HepG2 (cell line): ENCODE measurements around the gene EVA1A. TPM values are rescaled to one million over a fixed set of nuclear protein-coding genes. Genes with fewer than 3 reads are reported as not detected.

Experiments used
- BORCS8-MEF2B ChIP-seq: sonication (generic); formaldehyde crosslinking; IDR thresholded peaks from 2 replicates; pipeline ENCODE4 v1.8.0; 2022; ENCODE audit warnings: mild to moderate bottlenecking, missing genetic modification reagents
- CREB1 ChIP-seq, 2 experiments: fragments of 450-650 bp in 1 of 2; IDR thresholded peaks; 2 replicates each; pipeline ENCODE4 v1.6.1; 2016 to 2017; ENCODE audit warnings: control low read depth in 1 of 2, mild to moderate bottlenecking in 1 of 2, missing compliant biosample characterization in 1 of 2, missing genetic modification characterization in 1 of 2
- DMAP1 ChIP-seq: IDR thresholded peaks from 2 replicates; pipeline ENCODE4 v1.6.1; 2016
- HOXA3 ChIP-seq: sonication (generic); formaldehyde crosslinking; IDR thresholded peaks from 2 replicates; pipeline ENCODE4 v1.5.0; 2020; ENCODE audit warnings: missing genetic modification reagents
- KDM2A ChIP-seq: sonication (generic); formaldehyde crosslinking; IDR thresholded peaks from 2 replicates; pipeline ENCODE4 v1.4.0; 2020; ENCODE audit warnings: low read depth, missing genetic modification reagents, borderline replicate concordance
- MAFG ChIP-seq: sonication (generic); formaldehyde crosslinking; IDR thresholded peaks from 2 replicates; pipeline ENCODE4 v1.5.1; 2020; ENCODE audit warnings: mild to moderate bottlenecking, missing genetic modification reagents
- PHF20 ChIP-seq: sonication (generic); formaldehyde crosslinking; IDR thresholded peaks from 2 replicates; pipeline ENCODE4 v1.5.0; 2020; ENCODE audit warnings: mild to moderate bottlenecking, missing genetic modification reagents
- PTBP1 ChIP-seq: fragments of 200-400 bp; formaldehyde crosslinking; IDR thresholded peaks from 2 replicates; pipeline ENCODE4 v1.6.1; 2018; ENCODE audit warnings: low read length, low read depth; ENCODE audit not compliant: poor library complexity, severe bottlenecking
- RFX5 ChIP-seq: IDR thresholded peaks from 2 replicates; pipeline ENCODE4 v1.6.1; 2011; ENCODE audit warnings: low read depth, low read length, improper control_type of control experiment
- SMAD9 ChIP-seq: sonication (generic); formaldehyde crosslinking; IDR thresholded peaks from 2 replicates; pipeline ENCODE4 v1.5.1; 2020; ENCODE audit warnings: mild to moderate bottlenecking, missing genetic modification reagents
- TCF7L2 ChIP-seq: IDR thresholded peaks from 2 replicates; pipeline ENCODE4 v1.6.1; 2011; ENCODE audit warnings: mild to moderate bottlenecking, low read depth, low read length, moderate library complexity
- ZFX ChIP-seq: sonication (generic); formaldehyde crosslinking; IDR thresholded peaks from 2 replicates; pipeline ENCODE4 v1.4.0; 2020; ENCODE audit warnings: mild to moderate bottlenecking, low read depth, missing genetic modification reagents, moderate library complexity
- ZNF12 ChIP-seq: sonication (generic); formaldehyde crosslinking; IDR thresholded peaks from 2 replicates; pipeline ENCODE4 v1.5.0; 2020; ENCODE audit warnings: missing genetic modification reagents
- ZNF556 ChIP-seq: sonication (generic); formaldehyde crosslinking; IDR thresholded peaks from 2 replicates; pipeline ENCODE4 v1.4.0; 2020; ENCODE audit warnings: mild to moderate bottlenecking, missing genetic modification reagents, borderline replicate concordance
- ZNF562 ChIP-seq: sonication (generic); formaldehyde crosslinking; IDR thresholded peaks from 2 replicates; pipeline ENCODE4 v1.8.0; 2022; ENCODE audit warnings: missing genetic modification reagents, borderline replicate concordance
- ZNF788 ChIP-seq: sonication (generic); formaldehyde crosslinking; IDR thresholded peaks from 2 replicates; pipeline ENCODE4 v1.5.0; 2020; ENCODE audit warnings: mild to moderate bottlenecking, missing genetic modification reagents, borderline replicate concordance
- ZNF850 ChIP-seq: sonication (generic); formaldehyde crosslinking; conservative IDR thresholded peaks from 2 replicates; pipeline ENCODE4 v1.9.0; 2021; ENCODE audit warnings: mild to moderate bottlenecking, missing genetic modification reagents
- ZSCAN20 ChIP-seq: sonication (generic); formaldehyde crosslinking; IDR thresholded peaks from 2 replicates; pipeline ENCODE4 v1.4.0; 2020; ENCODE audit warnings: missing genetic modification reagents, mild to moderate bottlenecking, borderline replicate concordance
- ZSCAN9 ChIP-seq: IDR thresholded peaks from 2 replicates; pipeline ENCODE4 v1.6.1; 2016; ENCODE audit warnings: borderline replicate concordance
- polyA plus RNA-seq, 8 experiments: library from polyadenylated mRNA; depleted of rRNA in 3 of 8; stranded (reverse) in 7 of 8; unstranded in 1 of 8; fragments of >200 nt; fragmentation: Illumina TruSeq in 4 of 8; extraction: Trizol in 4 of 8; gene quantifications; 2 replicates each; pipeline versions ENCODE4 v1.2.1 to v1.2.3, GENCODE V29; 2011 to 2016; ENCODE audit warnings: low read depth in 4 of 8, missing spikeins in 1 of 8, mixed read lengths in 1 of 8; ENCODE audit not compliant: insufficient read depth in 1 of 8
- total RNA-seq, 5 experiments: library from RNA; depleted of rRNA; stranded (reverse); fragments of >200 nt; fragmentation: Illumina TruSeq; extraction: Trizol; gene quantifications; 2 replicates each; pipeline ENCODE4 v1.2.3, GENCODE V29; 2016; ENCODE audit warnings: low read depth in 1 of 5
- TF ChIP-seq, protein P1 (sequence below): sonication (generic); formaldehyde crosslinking; IDR thresholded peaks from 2 replicates; pipeline ENCODE4 v1.8.0; 2022; ENCODE audit warnings: mild to moderate bottlenecking, missing genetic modification reagents, moderate library complexity
- TF ChIP-seq, protein P2 (sequence below): IDR thresholded peaks from 2 replicates; pipeline ENCODE4 v1.6.1; 2018; ENCODE audit warnings: missing genetic modification reagents, mild to moderate bottlenecking, missing compliant biosample characterization
- TF ChIP-seq, protein P3 (sequence below): sonication (generic); formaldehyde crosslinking; IDR thresholded peaks from 2 replicates; pipeline ENCODE4 v1.8.0; 2022; ENCODE audit warnings: mild to moderate bottlenecking, missing genetic modification reagents, borderline replicate concordance
- TF ChIP-seq, protein P4 (sequence below): sonication (generic); formaldehyde crosslinking; IDR thresholded peaks from 2 replicates; pipeline ENCODE4 v1.5.0; 2020; ENCODE audit warnings: missing genetic modification reagents
- TF ChIP-seq, protein P5 (sequence below): sonication (generic); formaldehyde crosslinking; IDR thresholded peaks from 2 replicates; pipeline ENCODE4 v1.8.0; 2022; ENCODE audit warnings: missing genetic modification reagents, mild to moderate bottlenecking, inconsistent platforms, borderline replicate concordance

Gene EVA1A
- total and polyA plus RNA-seq, 2 of the 13 experiments (the other 11 are each of a cell fraction or from before 2014, with no cell fraction given) = 57.5 to 57.8 TPM

DNA sequence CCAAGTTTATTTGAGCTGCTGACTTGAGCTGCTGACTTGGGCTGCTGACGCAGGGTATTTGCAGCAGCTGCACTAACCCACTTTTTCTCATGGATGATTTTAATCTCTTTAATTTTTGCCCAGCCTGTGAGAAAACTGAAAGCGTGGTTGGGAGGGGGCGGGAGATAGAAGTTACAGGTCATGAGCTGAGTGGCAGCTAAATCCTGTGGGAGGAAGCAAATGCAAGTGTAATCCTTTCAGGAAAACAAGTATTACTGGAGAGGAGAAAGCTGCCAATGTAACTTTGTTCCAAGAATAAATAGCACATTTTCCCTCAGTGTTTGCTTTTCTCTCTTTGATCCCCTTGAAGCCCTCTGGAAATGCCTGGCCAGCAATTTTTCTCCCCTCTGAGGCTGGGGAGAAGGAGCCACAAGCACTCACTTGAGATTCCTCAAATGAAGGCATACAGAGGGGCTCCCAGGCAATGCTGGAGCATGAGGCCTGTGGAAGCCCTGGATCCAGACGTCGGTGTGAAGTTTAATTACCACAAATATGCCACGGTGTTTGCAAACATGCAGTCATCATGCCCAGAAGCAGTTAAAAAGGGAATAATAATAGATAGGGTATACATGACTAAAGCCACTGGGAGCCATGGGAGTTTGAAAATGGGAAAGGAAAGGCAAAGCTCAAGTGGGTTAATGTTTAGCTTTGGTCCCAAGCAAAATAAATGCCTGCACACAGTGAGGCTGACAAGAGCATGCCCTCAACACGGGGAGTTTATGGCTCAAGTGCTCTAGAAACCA, 10.4 kb upstream of the EVA1A start (continued):
- TF ChIP-seq, protein P1, sequence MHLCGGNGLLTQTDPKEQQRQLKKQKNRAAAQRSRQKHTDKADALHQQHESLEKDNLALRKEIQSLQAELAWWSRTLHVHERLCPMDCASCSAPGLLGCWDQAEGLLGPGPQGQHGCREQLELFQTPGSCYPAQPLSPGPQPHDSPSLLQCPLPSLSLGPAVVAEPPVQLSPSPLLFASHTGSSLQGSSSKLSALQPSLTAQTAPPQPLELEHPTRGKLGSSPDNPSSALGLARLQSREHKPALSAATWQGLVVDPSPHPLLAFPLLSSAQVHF (CRISPR knock-in tag) = no peak
- 0 out of 2 replicates have a peak, but pooled peaks have one; percentile 3 for TF ChIP-seq PHF20 (CRISPR knock-in tag)
- peak; percentile 8; the same call in 1 of the 2 replicates for TF ChIP-seq ZSCAN20
- 0 out of 2 replicates have a peak, but pooled peaks have one; percentile 9 for TF ChIP-seq KDM2A (CRISPR knock-in tag)
- TF ChIP-seq DMAP1 (CRISPR knock-in tag) = no peak; the same call in 1 of the 2 replicates
- no peak for TF ChIP-seq CREB1 (IDR thresholded peaks at IDR 0.05)
- peak; percentile 61; the same call in 1 of the 2 replicates for TF ChIP-seq CREB1 (CRISPR knock-in tag; IDR thresholded peaks at IDR 0.05)
- TF ChIP-seq RFX5 = no peak
- peak; percentile 55; the same call in 1 of the 2 replicates for TF ChIP-seq ZNF12
- peak; percentile 42; the same call in 1 of the 2 replicates for TF ChIP-seq ZNF788 (CRISPR knock-in tag)
- TF ChIP-seq PTBP1 = no peak
- TF ChIP-seq, protein P2, sequence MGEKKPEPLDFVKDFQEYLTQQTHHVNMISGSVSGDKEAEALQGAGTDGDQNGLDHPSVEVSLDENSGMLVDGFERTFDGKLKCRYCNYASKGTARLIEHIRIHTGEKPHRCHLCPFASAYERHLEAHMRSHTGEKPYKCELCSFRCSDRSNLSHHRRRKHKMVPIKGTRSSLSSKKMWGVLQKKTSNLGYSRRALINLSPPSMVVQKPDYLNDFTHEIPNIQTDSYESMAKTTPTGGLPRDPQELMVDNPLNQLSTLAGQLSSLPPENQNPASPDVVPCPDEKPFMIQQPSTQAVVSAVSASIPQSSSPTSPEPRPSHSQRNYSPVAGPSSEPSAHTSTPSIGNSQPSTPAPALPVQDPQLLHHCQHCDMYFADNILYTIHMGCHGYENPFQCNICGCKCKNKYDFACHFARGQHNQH (CRISPR knock-in tag) = 0 out of 2 replicates have a peak, but pooled peaks have one; percentile 64
- TF ChIP-seq, protein P3, sequence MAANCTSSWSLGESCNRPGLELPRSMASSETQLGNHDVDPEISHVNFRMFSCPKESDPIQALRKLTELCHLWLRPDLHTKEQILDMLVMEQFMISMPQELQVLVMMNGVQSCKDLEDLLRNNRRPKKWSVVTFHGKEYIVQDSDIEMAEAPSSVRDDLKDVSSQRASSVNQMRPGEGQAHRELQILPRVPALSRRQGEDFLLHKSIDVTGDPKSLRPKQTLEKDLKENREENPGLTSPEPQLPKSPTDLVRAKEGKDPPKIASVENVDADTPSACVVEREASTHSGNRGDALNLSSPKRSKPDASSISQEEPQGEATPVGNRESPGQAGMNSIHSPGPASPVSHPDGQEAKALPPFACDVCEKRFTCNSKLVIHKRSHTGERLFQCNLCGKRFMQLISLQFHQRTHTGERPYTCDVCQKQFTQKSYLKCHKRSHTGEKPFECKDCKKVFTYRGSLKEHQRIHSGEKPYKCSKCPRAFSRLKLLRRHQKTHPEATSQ (CRISPR knock-in tag) = peak; percentile 25; the same call in 1 of the 2 replicates
- TF ChIP-seq, protein P4, sequence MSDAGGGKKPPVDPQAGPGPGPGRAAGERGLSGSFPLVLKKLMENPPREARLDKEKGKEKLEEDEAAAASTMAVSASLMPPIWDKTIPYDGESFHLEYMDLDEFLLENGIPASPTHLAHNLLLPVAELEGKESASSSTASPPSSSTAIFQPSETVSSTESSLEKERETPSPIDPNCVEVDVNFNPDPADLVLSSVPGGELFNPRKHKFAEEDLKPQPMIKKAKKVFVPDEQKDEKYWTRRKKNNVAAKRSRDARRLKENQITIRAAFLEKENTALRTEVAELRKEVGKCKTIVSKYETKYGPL (CRISPR knock-in tag) = 0 out of 2 replicates have a peak, but pooled peaks have one; percentile 41
- peak; percentile 67 for TF ChIP-seq HOXA3 (CRISPR knock-in tag)
- TF ChIP-seq BORCS8-MEF2B = peak; percentile 36; the same call in 1 of the 2 replicates
- peak; percentile 61 for TF ChIP-seq ZFX (CRISPR knock-in tag)
- peak; percentile 90 for TF ChIP-seq ZSCAN9
- TF ChIP-seq ZNF562 (CRISPR knock-in tag) = no peak
- TF ChIP-seq ZNF556 (CRISPR knock-in tag) = no peak
- TF ChIP-seq TCF7L2 = peak; percentile 70; the same call in 1 of the 2 replicates
- peak; percentile 74 for TF ChIP-seq MAFG (CRISPR knock-in tag)
- TF ChIP-seq ZNF850 (CRISPR knock-in tag) = no peak
- 0 out of 2 replicates have a peak, but pooled peaks have one; percentile 62 for TF ChIP-seq SMAD9 (CRISPR knock-in tag)
- TF ChIP-seq, protein P5, sequence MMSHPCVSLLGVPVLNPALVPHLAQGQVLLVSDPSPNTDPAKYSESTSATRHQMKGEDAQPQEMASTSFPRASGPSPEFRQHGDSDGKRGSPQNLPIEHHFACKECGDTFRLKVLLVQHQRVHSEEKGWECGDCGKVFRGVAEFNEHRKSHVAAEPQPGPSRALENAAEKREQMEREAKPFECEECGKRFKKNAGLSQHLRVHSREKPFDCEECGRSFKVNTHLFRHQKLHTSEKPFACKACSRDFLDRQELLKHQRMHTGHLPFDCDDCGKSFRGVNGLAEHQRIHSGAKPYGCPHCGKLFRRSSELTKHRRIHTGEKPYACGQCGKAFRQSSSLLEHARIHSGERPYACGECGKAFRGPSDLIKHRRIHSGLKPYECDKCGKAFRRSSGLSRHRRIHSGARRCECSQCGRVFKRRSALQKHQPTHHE (CRISPR knock-in tag) = peak; percentile 43; the same call in 1 of the 2 replicates
